ENCODE data around the gene MOB2.

MOB2 gene

DNA sequence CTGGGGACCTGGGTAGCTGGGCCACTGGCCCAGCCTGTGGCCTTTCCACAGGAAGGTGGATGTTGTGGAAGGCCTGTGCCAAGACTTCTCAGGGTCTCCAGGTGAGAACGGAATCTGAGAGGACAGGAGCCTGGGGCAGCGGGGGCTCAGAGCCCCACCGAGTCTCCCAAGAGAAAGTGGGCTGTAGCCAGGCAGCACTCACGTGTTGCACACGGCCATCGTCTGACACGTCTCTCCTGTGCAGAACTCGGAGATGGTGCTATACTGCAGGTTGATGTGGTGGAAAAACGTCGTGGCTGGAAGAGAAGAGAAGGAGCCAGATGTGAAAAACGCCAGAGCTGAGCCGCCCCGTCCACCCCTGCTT is 6.4 kb downstream of the MOB2 start:
- DNase-seq (ENCODE audit: low read depth): no peak
- TF ChIP-seq CTCF (conservative IDR thresholded peaks at IDR 0.05; ENCODE audit: low read length): no peak

DNA sequence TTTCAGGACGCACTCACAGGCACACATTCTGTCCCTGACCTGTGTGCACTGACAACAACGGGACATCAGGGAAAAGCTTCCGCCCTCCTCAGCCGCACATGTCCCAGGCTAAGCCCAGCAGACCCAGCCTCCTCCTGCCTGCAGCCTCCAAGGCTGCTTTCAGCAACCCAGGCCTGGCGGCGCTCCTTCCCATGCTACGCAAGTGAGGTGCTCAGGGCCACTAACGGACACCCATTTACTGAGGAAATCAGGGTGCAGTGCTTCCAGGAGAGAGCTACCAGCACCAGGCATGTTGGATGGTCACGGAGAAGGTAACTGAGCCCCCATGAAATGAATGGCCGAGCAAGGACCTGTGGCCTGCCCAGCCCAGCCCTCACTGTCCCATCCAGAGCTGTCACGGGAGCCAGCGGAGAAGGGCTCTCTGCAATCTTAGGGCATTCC is 6.9 kb downstream of the MOB2 start:
- no peak for DNase-seq (ENCODE audit: low read depth)
- no peak for TF ChIP-seq CTCF (conservative IDR thresholded peaks at IDR 0.05; ENCODE audit: low read length)
- no peak overlapping the region for H3K4me3 ChIP-seq (ENCODE audit: low read length)

More for the DNA sequence above, 6.4 kb downstream of the MOB2 start:
- H3K4me3 ChIP-seq (ENCODE audit: low read length): no peak overlapping the region

GRCh38 chr11:1479006-1479677 is 7.4 kb downstream of the MOB2 start:
- no peak overlapping the region for H3K4me3 ChIP-seq (ENCODE audit: low read length)
- TF ChIP-seq CTCF (conservative IDR thresholded peaks at IDR 0.05; ENCODE audit: low read length): no peak
- DNase-seq (ENCODE audit: low read depth): no peak

- no peak for DNase-seq (ENCODE audit: low read depth)
- TF ChIP-seq CTCF (conservative IDR thresholded peaks at IDR 0.05; ENCODE audit: low read length): no peak
- no peak overlapping the region for H3K4me3 ChIP-seq (ENCODE audit: low read length)
Measured at GRCh38 chr11:1478544-1478943, 8.0 kb downstream of the MOB2 start.

DNA sequence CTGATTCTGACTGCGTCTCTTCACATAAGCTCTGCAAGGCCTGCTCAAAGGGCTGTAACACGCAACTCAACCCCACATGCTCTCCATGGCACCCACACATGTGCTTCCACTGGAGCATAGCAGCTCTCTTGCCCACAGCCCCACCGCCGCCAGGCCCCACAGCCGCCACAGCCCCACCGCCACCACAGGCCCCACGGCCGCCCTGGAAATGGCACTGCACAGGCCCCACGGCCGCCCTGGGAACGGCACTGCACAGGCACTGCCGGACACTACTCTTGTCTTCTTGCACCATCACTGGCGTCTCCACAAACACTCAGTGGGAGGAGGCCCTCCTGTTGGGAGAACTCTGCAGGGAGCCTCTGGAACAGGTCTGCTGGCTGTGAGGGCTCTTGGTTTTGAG is 8.6 kb downstream of the MOB2 start:
- H3K4me3 ChIP-seq (ENCODE audit: low read length): no peak overlapping the region
- no peak for DNase-seq (ENCODE audit: low read depth)
- TF ChIP-seq CTCF (conservative IDR thresholded peaks at IDR 0.05; ENCODE audit: low read length): no peak

GRCh38 chr11:1476940-1477736 is 9.4 kb downstream of the MOB2 start:
- no peak for TF ChIP-seq CTCF (conservative IDR thresholded peaks at IDR 0.05; ENCODE audit: low read length)
- DNase-seq (ENCODE audit: low read depth): no peak
- H3K4me3 ChIP-seq (ENCODE audit: low read length): no peak overlapping the region

GRCh38 chr11:1475841-1476240 is 10.7 kb downstream of the MOB2 start:
- H3K4me3 ChIP-seq (ENCODE audit: low read length): no peak overlapping the region
- no peak for TF ChIP-seq CTCF (conservative IDR thresholded peaks at IDR 0.05; ENCODE audit: low read length)
- no peak for DNase-seq (ENCODE audit: low read depth)
